Inflammatory macrophage (primary cell): ENCODE results near the gene LIMS2.
A peak's percentile ranks its signal among the peaks of the same experiment; 100 is the strongest.

Experiments
- DNase-seq, 2 donors: peaks; one replicate each; pipeline ENCODE4 v3.0.0-alpha.2; 2020 to 2022

LIMS2 gene

DNA sequence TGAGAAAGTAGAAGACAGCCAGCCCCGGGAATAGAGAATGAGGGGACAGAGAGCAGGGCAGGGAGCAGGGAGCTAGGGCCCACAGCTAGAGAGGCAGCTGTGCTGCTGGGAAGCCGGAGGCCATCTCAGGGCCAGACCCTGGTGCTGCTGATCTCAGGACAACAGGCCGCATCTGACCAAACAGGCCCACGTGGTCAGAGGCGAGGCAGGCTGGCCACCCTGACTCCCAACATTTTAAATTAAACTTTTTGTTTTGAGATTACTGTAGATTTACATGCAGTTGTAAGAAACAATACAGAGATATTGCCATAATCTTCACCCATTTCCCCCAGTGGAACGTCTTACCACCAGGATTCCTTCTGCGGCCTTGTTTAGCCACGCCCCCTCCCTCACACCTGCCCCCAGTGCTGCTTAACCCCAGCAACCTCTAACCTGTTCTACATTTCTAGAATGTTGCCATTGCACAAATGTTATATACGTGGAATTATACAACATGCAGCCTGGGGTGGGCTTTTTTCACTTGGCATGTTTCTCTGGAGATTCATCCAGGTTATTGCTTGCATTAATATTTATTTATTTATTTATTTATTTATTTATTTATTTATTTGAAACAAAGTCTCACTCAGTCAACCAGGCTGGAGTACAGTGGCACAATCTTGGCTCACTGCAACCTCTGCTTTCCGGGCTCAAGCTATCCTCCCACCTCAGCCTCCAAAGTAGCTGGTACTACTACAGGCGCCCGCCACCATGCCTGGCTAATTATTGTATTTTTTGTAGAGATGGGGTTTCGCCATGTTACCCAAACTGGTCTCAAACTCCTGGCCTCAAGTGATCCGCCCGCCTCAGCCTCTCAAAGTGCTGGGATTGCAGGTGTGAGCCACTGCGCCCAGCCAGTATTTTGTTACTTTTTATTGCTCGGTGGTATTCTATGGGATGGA is 78.0 kb downstream of the LIMS2 start:
- DNase-seq = no peak

GRCh38 chr2:127596311-127597045 is 78.9 kb downstream of the LIMS2 start:
- no peak for DNase-seq

GRCh38 chr2:127594116-127594591 is 81.2 kb downstream of the LIMS2 start:
- no peak for DNase-seq

GRCh38 chr2:127593228-127594115 is 81.9 kb downstream of the LIMS2 start:
- no peak for DNase-seq

DNA sequence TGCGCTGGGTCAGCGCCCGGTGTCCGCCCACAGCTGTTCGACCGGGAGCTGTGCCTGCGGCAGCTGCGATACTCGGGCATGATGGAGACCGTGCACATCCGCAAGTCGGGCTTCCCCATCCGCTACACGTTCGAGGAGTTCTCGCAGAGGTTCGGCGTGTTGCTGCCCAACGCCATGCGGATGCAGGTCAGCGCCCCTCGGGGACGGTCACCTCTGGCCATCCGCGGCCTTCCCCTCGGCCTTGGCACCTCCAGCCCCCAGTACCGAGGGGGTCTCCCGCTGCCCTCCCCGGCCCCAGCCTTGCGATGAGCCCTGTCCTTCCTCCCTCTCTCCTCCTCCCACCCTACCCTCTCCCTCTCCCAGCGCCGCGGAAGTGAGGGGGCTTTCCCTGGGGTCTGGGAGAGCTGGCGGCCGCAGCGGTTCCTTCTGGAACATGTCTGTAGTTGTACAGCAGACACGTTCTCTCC is 82.5 kb downstream of the LIMS2 start:
- DNase-seq = no peak

DNA sequence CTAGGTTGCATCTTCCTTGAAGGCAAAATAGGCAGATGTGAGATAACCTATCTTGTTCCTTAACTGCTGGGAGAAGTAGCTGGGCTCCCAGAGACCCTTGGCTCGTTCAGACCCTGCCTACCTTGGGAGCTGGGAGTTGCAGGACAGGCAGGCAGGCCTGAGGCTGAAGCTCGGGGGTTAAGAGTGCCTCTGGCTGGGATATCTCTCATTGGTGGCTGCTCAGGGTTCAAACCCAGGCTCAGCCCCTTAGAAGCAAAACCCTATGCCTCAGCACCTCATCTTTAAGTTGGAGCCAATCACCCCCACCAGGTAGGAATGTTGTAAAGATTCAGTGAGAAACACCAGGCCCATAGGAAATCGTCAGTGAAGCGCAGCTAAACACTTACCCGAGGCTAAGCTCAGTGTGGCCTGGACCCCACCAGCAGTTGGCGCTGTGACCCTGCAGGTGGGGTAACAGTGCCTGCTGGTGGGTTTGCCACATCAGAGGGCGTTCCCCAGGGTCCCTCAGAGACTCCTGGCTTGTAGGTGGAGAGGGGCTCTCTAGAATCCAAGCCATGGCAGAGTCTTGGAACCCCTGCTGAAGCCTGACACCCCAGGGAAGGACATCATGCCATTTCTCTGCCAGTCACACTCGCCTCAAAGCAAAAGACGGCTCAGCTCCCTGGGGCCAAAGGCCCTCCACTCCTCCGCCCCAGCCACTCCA is 84.0 kb downstream of the LIMS2 start:
- DNase-seq = peak; percentile 53 to 67

GRCh38 chr2:127590386-127591190 is 84.7 kb downstream of the LIMS2 start:
- DNase-seq = no peak

DNA sequence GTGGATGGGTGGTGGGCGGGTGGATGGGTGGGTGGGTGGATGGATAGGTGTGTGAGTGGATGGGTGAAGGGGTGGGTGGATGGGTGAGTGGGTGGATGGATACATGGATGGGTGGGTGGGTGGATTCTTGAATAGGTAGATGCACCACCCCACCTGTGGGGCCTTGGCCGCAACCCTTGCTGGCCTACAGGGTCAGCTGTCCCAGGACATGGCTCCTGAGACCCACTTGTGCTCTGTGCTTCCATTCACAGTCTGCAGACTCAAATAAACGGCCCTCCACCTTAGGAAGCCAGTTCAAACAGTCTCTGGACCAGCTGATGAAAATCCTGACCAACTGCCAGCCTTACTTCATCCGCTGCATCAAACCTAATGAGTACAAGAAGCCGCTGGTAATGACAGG is 85.5 kb downstream of the LIMS2 start:
- no peak for DNase-seq

GRCh38 chr2:127589358-127589757 is 86.0 kb downstream of the LIMS2 start:
- DNase-seq = no peak
